Measurements from ENCODE around the gene PAIP1. TPM values are rescaled to one million over a fixed set of nuclear protein-coding genes. Genes with fewer than 3 reads are reported as not detected.

Gene PAIP1
- total RNA-seq, 1 donor from 2014 or later = 213 TPM

DNA sequence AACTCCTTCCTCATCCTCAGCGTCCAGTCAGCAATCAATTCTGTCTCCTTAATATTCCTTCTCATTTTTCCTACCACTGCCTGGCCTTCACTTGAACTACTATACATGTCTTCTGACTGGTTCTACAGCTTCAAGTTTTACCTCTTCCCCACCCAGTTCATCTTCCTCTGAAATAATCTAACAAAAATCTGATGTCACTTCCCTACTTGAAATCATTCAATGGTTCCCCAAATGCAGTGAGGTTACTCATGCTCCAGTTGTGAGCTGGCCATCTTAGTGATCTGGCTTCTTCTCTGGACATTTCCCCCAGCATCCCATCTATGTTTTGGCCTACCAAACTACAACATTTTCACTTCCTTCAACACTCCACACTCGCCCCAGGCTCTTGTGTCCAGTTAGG lies 58.3 kb downstream of the PAIP1 start:
- peaks cover 2% of the 10 kb centered on the region for H3K36me3 ChIP-seq
- no peaks in the 10 kb centered on the region for H4K20me1 ChIP-seq (ENCODE audit: low read depth)
- Mint-ChIP-seq H3K36me3 (peaks cover 2% of the 10 kb centered on the region), H3K27me3 (ENCODE audit: insufficient read depth, low read depth) (no peaks in the 10 kb centered on the region), H3K4me3 (no peak overlapping the region), H3K27ac (no peak overlapping the region), H3K4me1 (no peaks in the 10 kb centered on the region), H3K9me3 (no peaks in the 10 kb centered on the region)
- no peaks in the 10 kb centered on the region for H3K27me3 ChIP-seq
- no peaks in the 10 kb centered on the region for H3K9me3 ChIP-seq (ENCODE audit: low read depth)
- no peak overlapping the region for H3K9ac ChIP-seq
- TF ChIP-seq, protein P1, sequence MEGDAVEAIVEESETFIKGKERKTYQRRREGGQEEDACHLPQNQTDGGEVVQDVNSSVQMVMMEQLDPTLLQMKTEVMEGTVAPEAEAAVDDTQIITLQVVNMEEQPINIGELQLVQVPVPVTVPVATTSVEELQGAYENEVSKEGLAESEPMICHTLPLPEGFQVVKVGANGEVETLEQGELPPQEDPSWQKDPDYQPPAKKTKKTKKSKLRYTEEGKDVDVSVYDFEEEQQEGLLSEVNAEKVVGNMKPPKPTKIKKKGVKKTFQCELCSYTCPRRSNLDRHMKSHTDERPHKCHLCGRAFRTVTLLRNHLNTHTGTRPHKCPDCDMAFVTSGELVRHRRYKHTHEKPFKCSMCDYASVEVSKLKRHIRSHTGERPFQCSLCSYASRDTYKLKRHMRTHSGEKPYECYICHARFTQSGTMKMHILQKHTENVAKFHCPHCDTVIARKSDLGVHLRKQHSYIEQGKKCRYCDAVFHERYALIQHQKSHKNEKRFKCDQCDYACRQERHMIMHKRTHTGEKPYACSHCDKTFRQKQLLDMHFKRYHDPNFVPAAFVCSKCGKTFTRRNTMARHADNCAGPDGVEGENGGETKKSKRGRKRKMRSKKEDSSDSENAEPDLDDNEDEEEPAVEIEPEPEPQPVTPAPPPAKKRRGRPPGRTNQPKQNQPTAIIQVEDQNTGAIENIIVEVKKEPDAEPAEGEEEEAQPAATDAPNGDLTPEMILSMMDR (IDR thresholded peaks at IDR 0.05) = no peak
- TF ChIP-seq EZH2 (IDR thresholded peaks at IDR 0.05) (no peak), EZH2phosphoT487 (IDR thresholded peaks at IDR 0.05) (no peak)
- H3K4me1 ChIP-seq = no peaks in the 10 kb centered on the region
- H3K4me3 ChIP-seq = no peak overlapping the region
- H3K79me2 ChIP-seq (ENCODE audit: low read depth) = no peaks in the 10 kb centered on the region
- no peak overlapping the region for H3K27ac ChIP-seq
- H2AFZ ChIP-seq (replicated peaks) = no peak overlapping the region
- no peaks in the 10 kb centered on the region for H3F3A ChIP-seq (ENCODE audit: low read depth)
- no peak overlapping the region for H3K4me2 ChIP-seq
- DNase-seq (ENCODE audit: low spot score) = no peak

DNA sequence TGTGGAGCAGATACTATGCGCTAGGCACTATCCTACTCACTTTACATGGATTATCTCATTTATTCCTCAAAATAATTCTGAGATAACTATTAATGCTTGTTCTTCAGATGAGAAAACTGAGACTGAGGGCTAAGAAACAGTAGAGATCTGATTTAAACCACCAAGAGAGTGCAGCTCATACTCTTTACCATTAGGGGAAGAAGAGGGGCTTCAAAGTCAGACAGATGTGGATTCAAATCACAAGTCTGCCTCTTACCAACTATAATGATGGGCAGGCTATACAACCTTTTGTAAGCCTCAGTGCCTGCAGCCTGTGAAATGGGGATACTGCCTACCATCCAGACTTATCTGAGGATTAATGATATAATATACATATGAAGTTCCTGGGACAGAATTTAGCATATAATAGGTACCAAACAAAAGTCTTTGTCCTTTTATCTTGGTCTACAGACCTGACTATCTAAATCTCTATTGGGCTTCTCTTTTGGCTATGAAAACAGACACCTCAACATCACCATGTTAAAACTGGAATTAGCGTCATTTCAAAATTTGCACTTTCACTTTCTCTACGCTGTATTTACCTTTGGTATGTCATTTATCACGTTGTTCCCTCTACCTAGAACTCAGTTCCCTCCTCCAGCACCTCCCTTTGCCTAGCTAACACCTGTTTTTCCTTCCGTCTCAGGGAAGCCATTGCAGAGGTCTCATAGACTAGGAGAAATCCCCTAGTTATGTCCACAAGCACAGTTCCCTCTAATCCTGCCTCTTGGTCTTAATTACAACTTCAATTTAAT lies 59.4 kb downstream of the PAIP1 start:
- no peaks in the 10 kb centered on the region for H3K4me1 ChIP-seq
- TF ChIP-seq, protein P1 (IDR thresholded peaks at IDR 0.05) = no peak
- TF ChIP-seq EZH2phosphoT487 (IDR thresholded peaks at IDR 0.05) = no peak
- no peak for TF ChIP-seq EZH2 (IDR thresholded peaks at IDR 0.05)
- no peaks in the 10 kb centered on the region for H3K27me3 ChIP-seq
- H3K27me3 Mint-ChIP-seq (ENCODE audit: insufficient read depth, low read depth) = no peaks in the 10 kb centered on the region
- no peaks in the 10 kb centered on the region for H3F3A ChIP-seq (ENCODE audit: low read depth)
- no peak overlapping the region for H3K27ac ChIP-seq
- H3K4me1 Mint-ChIP-seq = no peaks in the 10 kb centered on the region
- H4K20me1 ChIP-seq (ENCODE audit: low read depth) = no peaks in the 10 kb centered on the region
- no peak overlapping the region for H3K4me3 Mint-ChIP-seq
- H3K4me2 ChIP-seq = no peak overlapping the region
- peaks cover 11% of the 10 kb centered on the region for H3K36me3 ChIP-seq
- H3K9ac ChIP-seq = no peak overlapping the region
- H3K9me3 Mint-ChIP-seq = no peaks in the 10 kb centered on the region
- H3K4me3 ChIP-seq = no peak overlapping the region
- H3K9me3 ChIP-seq (ENCODE audit: low read depth) = no peaks in the 10 kb centered on the region
- H3K36me3 Mint-ChIP-seq = peaks cover 2% of the 10 kb centered on the region
- H2AFZ ChIP-seq (replicated peaks) = no peak overlapping the region
- H3K27ac Mint-ChIP-seq = no peak overlapping the region
- no peak for DNase-seq (ENCODE audit: low spot score)
- H3K79me2 ChIP-seq (ENCODE audit: low read depth) = no peaks in the 10 kb centered on the region

DNA sequence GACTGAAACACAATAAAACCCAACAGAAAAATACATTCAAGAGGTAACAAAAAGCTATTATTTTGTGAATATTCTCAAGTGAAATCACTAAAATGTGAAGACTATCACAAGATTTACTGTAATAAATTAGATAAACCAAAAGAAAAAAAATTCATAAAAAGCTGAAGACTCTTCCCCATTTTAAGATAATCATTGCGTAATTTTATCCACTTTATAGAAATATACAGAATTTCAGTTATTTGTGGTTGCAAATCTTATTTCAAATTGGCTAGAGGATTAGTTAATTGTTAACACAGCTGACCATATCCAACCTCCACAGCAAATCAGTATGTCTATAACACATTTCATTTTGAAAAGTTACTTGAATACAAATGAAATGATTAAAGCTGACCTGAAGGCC lies 65.6 kb downstream of the PAIP1 start:
- H3K9ac ChIP-seq = no peak overlapping the region
- H3K27ac Mint-ChIP-seq = no peak overlapping the region
- no peaks in the 10 kb centered on the region for H3K9me3 ChIP-seq (ENCODE audit: low read depth)
- no peaks in the 10 kb centered on the region for H3K27me3 ChIP-seq
- no peaks in the 10 kb centered on the region for H3K4me1 Mint-ChIP-seq
- H3K27me3 Mint-ChIP-seq (ENCODE audit: insufficient read depth, low read depth) = no peaks in the 10 kb centered on the region
- TF ChIP-seq EZH2phosphoT487 (IDR thresholded peaks at IDR 0.05) (no peak), EZH2 (IDR thresholded peaks at IDR 0.05) (no peak)
- TF ChIP-seq, protein P1 (IDR thresholded peaks at IDR 0.05) = no peak
- H3K9me3 Mint-ChIP-seq = no peaks in the 10 kb centered on the region
- no peaks in the 10 kb centered on the region for H3K4me1 ChIP-seq
- DNase-seq (ENCODE audit: low spot score) = no peak
- H3K36me3 ChIP-seq = peaks cover 26% of the 10 kb centered on the region
- no peak overlapping the region for H3K4me2 ChIP-seq
- H3K27ac ChIP-seq = no peak overlapping the region
- no peak overlapping the region for H2AFZ ChIP-seq (replicated peaks)
- no peak overlapping the region for H3K4me3 Mint-ChIP-seq
- no peaks in the 10 kb centered on the region for H3F3A ChIP-seq (ENCODE audit: low read depth)
- peaks cover 5% of the 10 kb centered on the region for H3K36me3 Mint-ChIP-seq
- no peaks in the 10 kb centered on the region for H4K20me1 ChIP-seq (ENCODE audit: low read depth)
- H3K4me3 ChIP-seq = no peak overlapping the region
- no peaks in the 10 kb centered on the region for H3K79me2 ChIP-seq (ENCODE audit: low read depth)
